Measurements from ENCODE around the gene IL33. TPM values are rescaled to one million over a fixed set of nuclear protein-coding genes. Genes with fewer than 3 reads are reported as not detected.

The IL33 gene
- total and polyA plus RNA-seq, 2 donors (not counting 1 experiment from before 2014, with no cell fraction given), result 1.3 to 2.0 TPM

DNA sequence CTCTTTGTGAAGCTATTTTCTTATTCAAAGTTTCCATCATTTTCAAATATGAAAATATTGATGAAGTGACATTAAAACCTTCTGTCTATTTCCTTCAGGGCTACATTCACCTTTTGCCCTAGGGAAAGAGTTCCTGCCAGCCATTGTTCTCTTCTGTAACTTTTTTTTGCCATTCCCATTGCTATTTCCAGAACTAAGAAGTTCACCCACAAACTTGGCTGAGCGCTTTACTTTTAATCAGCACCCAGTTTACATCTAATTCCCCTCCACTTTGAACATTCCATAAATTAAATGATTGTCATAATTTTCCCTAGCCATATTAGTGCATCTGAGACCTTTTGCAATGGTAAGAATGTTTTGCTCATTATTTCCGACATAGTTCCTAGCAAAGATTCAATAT is 4.4 kb downstream of the IL33 start:
- no peaks in the 10 kb centered on the region for H3K4me1 ChIP-seq (ENCODE audit: control insufficient read depth, extremely low read depth, insufficient read depth, low read length)
- H3K4me2 ChIP-seq (ENCODE audit: extremely low read depth, insufficient read depth, low read length), result no peak overlapping the region

DNA sequence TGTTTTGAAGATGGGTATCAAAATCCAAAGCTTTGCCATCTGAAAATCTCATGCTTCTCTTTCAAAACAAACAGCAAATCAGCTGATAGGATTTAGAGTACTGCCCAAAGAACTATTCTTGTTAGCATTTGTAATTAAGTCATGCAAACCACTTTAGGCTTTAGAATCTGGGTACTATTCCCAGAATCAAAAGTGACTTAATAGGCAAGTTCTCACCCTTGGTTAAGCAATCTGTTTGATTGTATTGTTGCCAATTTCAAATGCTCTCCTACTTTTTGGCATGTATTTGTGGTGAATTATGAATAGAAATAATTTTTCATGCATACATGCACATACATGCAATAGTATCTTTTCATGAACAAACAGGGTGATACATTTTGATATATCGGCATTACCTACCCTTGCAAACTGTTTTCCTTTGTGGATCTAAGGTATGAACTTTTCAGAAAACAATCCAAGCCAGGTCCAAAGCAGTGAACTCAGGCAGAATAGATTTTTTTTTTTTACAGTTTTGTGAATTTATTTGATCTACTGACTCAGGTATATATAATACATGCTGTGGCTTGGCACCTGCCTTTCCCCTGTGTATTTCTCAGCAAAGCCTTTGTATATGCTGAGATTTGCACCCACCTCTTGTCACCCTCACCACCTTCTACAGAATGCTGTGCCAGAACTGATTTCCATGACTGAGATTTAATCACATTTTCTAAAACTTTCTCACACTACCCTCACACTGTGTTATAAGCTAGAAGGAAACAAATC is 9.0 kb downstream of the IL33 start:
- no peak overlapping the region for H3K27ac ChIP-seq (ENCODE audit: insufficient read depth, low read length)
- no peaks in the 10 kb centered on the region for H4K20me1 ChIP-seq (ENCODE audit: control insufficient read depth, extremely low read depth, insufficient read depth, low read length)
- no peak overlapping the region for H3K4me2 ChIP-seq (ENCODE audit: extremely low read depth, insufficient read depth, low read length)
- no peaks in the 10 kb centered on the region for H3K9me3 ChIP-seq (ENCODE audit: control insufficient read depth, insufficient read depth, low read depth, low read length)
- no peaks in the 10 kb centered on the region for H3K4me1 ChIP-seq (ENCODE audit: control insufficient read depth, extremely low read depth, insufficient read depth, low read length)
- H3K4me3 ChIP-seq (replicated peaks in 1 of 4; ENCODE audit: control extremely low read depth in 1 of 4, insufficient read depth in 1 of 4, low read depth in 3 of 4, low read length in 4 of 4), result no peak overlapping the region
- no peak overlapping the region for H2AFZ ChIP-seq (ENCODE audit: low read length)
- no peaks in the 10 kb centered on the region for H3K36me3 ChIP-seq (ENCODE audit: control insufficient read depth, insufficient read depth, low read length)
- DNase-seq (ENCODE audit: low read depth in 2 of 2), result no peak
- H3K79me2 ChIP-seq (ENCODE audit: control insufficient read depth, insufficient read depth, low read length), result no peaks in the 10 kb centered on the region
- H3K27me3 ChIP-seq (ENCODE audit: control insufficient read depth, insufficient read depth, low read length), result no peaks in the 10 kb centered on the region
- H3K9ac ChIP-seq (ENCODE audit: insufficient read depth, low read length), result no peak overlapping the region
- TF ChIP-seq, protein P1, sequence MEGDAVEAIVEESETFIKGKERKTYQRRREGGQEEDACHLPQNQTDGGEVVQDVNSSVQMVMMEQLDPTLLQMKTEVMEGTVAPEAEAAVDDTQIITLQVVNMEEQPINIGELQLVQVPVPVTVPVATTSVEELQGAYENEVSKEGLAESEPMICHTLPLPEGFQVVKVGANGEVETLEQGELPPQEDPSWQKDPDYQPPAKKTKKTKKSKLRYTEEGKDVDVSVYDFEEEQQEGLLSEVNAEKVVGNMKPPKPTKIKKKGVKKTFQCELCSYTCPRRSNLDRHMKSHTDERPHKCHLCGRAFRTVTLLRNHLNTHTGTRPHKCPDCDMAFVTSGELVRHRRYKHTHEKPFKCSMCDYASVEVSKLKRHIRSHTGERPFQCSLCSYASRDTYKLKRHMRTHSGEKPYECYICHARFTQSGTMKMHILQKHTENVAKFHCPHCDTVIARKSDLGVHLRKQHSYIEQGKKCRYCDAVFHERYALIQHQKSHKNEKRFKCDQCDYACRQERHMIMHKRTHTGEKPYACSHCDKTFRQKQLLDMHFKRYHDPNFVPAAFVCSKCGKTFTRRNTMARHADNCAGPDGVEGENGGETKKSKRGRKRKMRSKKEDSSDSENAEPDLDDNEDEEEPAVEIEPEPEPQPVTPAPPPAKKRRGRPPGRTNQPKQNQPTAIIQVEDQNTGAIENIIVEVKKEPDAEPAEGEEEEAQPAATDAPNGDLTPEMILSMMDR (conservative IDR thresholded peaks at IDR 0.05 in 1 of 2, IDR thresholded peaks at IDR 0.05 in 1 of 2; ENCODE audit: low read depth in 1 of 2, low read length in 2 of 2), result no peak
- TF ChIP-seq EZH2 (IDR thresholded peaks at IDR 0.05; ENCODE audit: low read length, missing control alignments), result no peak

More for the DNA sequence above, 4.4 kb downstream of the IL33 start:
- Histone ChIP-seq H3K36me3 (ENCODE audit: control insufficient read depth, insufficient read depth, low read length) (no peaks in the 10 kb centered on the region), H3K27ac (ENCODE audit: insufficient read depth, low read length) (no peak overlapping the region), H3K9me3 (ENCODE audit: control insufficient read depth, insufficient read depth, low read depth, low read length) (no peaks in the 10 kb centered on the region), H3K27me3 (ENCODE audit: control insufficient read depth, insufficient read depth, low read length) (no peaks in the 10 kb centered on the region), H3K79me2 (ENCODE audit: control insufficient read depth, insufficient read depth, low read length) (no peaks in the 10 kb centered on the region), H2AFZ (ENCODE audit: low read length) (no peak overlapping the region), H4K20me1 (ENCODE audit: control insufficient read depth, extremely low read depth, insufficient read depth, low read length) (no peaks in the 10 kb centered on the region), H3K9ac (ENCODE audit: insufficient read depth, low read length) (no peak overlapping the region), H3K4me3 (replicated peaks in 1 of 4; ENCODE audit: control extremely low read depth in 1 of 4, insufficient read depth in 1 of 4, low read depth in 3 of 4, low read length in 4 of 4) (no peak overlapping the region)
- TF ChIP-seq EZH2 (IDR thresholded peaks at IDR 0.05; ENCODE audit: low read length, missing control alignments), result no peak
- TF ChIP-seq, protein P1 (conservative IDR thresholded peaks at IDR 0.05 in 1 of 2, IDR thresholded peaks at IDR 0.05 in 1 of 2; ENCODE audit: low read depth in 1 of 2, low read length in 2 of 2), result no peak
- no peak for DNase-seq (ENCODE audit: low read depth in 2 of 2)

DNA sequence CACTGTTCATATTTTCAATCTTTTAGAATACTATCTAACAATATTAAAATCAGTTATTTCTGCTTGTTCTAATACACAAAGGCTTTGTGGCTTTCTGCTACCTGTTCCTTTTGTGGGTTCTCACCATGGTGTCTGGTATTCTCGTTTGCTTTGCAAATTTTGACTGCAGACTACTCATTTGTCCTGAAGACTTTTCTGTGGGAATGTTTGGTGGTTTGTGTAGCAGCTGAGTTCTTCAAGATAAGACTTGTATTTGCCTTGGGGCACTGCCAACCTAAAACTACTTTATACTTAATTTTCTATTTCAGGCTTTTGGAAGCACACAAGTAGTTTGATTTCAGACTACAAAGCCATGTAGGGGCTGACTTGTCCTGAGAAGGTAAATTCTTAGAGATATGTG is 11.1 kb downstream of the IL33 start:
- no peak overlapping the region for H3K9ac ChIP-seq (ENCODE audit: insufficient read depth, low read length)
- no peak overlapping the region for H2AFZ ChIP-seq (ENCODE audit: low read length)
- H3K4me2 ChIP-seq (ENCODE audit: extremely low read depth, insufficient read depth, low read length), result no peak overlapping the region
- H3K27me3 ChIP-seq (ENCODE audit: control insufficient read depth, insufficient read depth, low read length), result no peaks in the 10 kb centered on the region
- DNase-seq (ENCODE audit: low read depth in 2 of 2), result peak; percentile 45 to 86
- no peak for TF ChIP-seq EZH2 (IDR thresholded peaks at IDR 0.05; ENCODE audit: low read length, missing control alignments)
- TF ChIP-seq, protein P1 (conservative IDR thresholded peaks at IDR 0.05 in 1 of 2, IDR thresholded peaks at IDR 0.05 in 1 of 2; ENCODE audit: low read depth in 1 of 2, low read length in 2 of 2), result no peak
- H3K79me2 ChIP-seq (ENCODE audit: control insufficient read depth, insufficient read depth, low read length), result no peaks in the 10 kb centered on the region
- no peaks in the 10 kb centered on the region for H3K9me3 ChIP-seq (ENCODE audit: control insufficient read depth, insufficient read depth, low read depth, low read length)
- H3K4me3 ChIP-seq (replicated peaks in 1 of 4; ENCODE audit: control extremely low read depth in 1 of 4, insufficient read depth in 1 of 4, low read depth in 3 of 4, low read length in 4 of 4), result no peak overlapping the region
- no peaks in the 10 kb centered on the region for H3K36me3 ChIP-seq (ENCODE audit: control insufficient read depth, insufficient read depth, low read length)
- no peaks in the 10 kb centered on the region for H4K20me1 ChIP-seq (ENCODE audit: control insufficient read depth, extremely low read depth, insufficient read depth, low read length)
- no peak overlapping the region for H3K27ac ChIP-seq (ENCODE audit: insufficient read depth, low read length)
- H3K4me1 ChIP-seq (ENCODE audit: control insufficient read depth, extremely low read depth, insufficient read depth, low read length), result no peaks in the 10 kb centered on the region

Measured in fibroblast of lung (primary cell).